Muscle of arm (tissue), 14 donors: ENCODE data around the gene SACS. TPM values are rescaled to one million over a fixed set of nuclear protein-coding genes. Genes with fewer than 3 reads are reported as not detected.

ENCODE experiments used
- DNase-seq: peaks from one replicate; pipeline ENCODE4 v3.0.0-alpha.2; 2013
- long read RNA-seq, 11 donors: transcript quantifications; one replicate each; lab custom pipeline, GENCODE V29; 2026
- polyA plus RNA-seq, 12 donors: library from polyadenylated mRNA; unstranded; fragments of 120-200 nt; gene quantifications; one replicate each; pipeline ENCODE4 v1.2.1, GENCODE V29; 2013; ENCODE audit not compliant: insufficient read length in 12 of 12

The SACS gene, protein sequence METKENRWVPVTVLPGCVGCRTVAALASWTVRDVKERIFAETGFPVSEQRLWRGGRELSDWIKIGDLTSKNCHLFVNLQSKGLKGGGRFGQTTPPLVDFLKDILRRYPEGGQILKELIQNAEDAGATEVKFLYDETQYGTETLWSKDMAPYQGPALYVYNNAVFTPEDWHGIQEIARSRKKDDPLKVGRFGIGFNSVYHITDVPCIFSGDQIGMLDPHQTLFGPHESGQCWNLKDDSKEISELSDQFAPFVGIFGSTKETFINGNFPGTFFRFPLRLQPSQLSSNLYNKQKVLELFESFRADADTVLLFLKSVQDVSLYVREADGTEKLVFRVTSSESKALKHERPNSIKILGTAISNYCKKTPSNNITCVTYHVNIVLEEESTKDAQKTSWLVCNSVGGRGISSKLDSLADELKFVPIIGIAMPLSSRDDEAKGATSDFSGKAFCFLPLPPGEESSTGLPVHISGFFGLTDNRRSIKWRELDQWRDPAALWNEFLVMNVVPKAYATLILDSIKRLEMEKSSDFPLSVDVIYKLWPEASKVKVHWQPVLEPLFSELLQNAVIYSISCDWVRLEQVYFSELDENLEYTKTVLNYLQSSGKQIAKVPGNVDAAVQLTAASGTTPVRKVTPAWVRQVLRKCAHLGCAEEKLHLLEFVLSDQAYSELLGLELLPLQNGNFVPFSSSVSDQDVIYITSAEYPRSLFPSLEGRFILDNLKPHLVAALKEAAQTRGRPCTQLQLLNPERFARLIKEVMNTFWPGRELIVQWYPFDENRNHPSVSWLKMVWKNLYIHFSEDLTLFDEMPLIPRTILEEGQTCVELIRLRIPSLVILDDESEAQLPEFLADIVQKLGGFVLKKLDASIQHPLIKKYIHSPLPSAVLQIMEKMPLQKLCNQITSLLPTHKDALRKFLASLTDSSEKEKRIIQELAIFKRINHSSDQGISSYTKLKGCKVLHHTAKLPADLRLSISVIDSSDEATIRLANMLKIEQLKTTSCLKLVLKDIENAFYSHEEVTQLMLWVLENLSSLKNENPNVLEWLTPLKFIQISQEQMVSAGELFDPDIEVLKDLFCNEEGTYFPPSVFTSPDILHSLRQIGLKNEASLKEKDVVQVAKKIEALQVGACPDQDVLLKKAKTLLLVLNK (N-terminal part only)
- polyA plus RNA-seq = 10 to 100 TPM; 22.9 to 75.7 (median 54.4) TPM
- long read RNA-seq, donor 1, partial matches to known transcripts = 0 of 1 reads
- long read RNA-seq, donor 1, other reads (novel, unspliced or antisense) = 0 of 1 reads
- long read RNA-seq, donor 2, full-length matches to known transcripts = 2 of 30 reads
- long read RNA-seq, donor 2, partial matches to known transcripts = 28 of 30 reads
- long read RNA-seq, donor 2, other reads (novel, unspliced or antisense) = 0 of 30 reads
- long read RNA-seq, donor 3, full-length matches to known transcripts = 1 of 1 reads
- long read RNA-seq, donor 3, partial matches to known transcripts = 0 of 1 reads
- long read RNA-seq, donor 3, other reads (novel, unspliced or antisense) = 0 of 1 reads
- long read RNA-seq, donor 4 = 0 reads
- long read RNA-seq, donor 5, partial matches to known transcripts = 26 of 31 reads
- long read RNA-seq, donor 5, other reads (novel, unspliced or antisense) = 5 of 31 reads
- long read RNA-seq, donor 6, partial matches to known transcripts = 0 of 2 reads
- long read RNA-seq, donor 6, other reads (novel, unspliced or antisense) = 0 of 2 reads
- long read RNA-seq, donor 7, partial matches to known transcripts = 0 of 2 reads
- long read RNA-seq, donor 7, other reads (novel, unspliced or antisense) = 0 of 2 reads
- long read RNA-seq, donor 8, full-length matches to known transcripts = 2 of 15 reads
- long read RNA-seq, donor 8, partial matches to known transcripts = 13 of 15 reads
- long read RNA-seq, donor 8, other reads (novel, unspliced or antisense) = 0 of 15 reads
- long read RNA-seq, donor 9, partial matches to known transcripts = 5 of 6 reads
- long read RNA-seq, donor 9, other reads (novel, unspliced or antisense) = 0 of 6 reads
- long read RNA-seq, donor 10, full-length matches to known transcripts = 1 of 7 reads
- long read RNA-seq, donor 10, partial matches to known transcripts = 6 of 7 reads
- long read RNA-seq, donor 10, other reads (novel, unspliced or antisense) = 0 of 7 reads
- long read RNA-seq, donor 11, partial matches to known transcripts = 22 of 29 reads
- long read RNA-seq, donor 11, other reads (novel, unspliced or antisense) = 5 of 29 reads

DNA sequence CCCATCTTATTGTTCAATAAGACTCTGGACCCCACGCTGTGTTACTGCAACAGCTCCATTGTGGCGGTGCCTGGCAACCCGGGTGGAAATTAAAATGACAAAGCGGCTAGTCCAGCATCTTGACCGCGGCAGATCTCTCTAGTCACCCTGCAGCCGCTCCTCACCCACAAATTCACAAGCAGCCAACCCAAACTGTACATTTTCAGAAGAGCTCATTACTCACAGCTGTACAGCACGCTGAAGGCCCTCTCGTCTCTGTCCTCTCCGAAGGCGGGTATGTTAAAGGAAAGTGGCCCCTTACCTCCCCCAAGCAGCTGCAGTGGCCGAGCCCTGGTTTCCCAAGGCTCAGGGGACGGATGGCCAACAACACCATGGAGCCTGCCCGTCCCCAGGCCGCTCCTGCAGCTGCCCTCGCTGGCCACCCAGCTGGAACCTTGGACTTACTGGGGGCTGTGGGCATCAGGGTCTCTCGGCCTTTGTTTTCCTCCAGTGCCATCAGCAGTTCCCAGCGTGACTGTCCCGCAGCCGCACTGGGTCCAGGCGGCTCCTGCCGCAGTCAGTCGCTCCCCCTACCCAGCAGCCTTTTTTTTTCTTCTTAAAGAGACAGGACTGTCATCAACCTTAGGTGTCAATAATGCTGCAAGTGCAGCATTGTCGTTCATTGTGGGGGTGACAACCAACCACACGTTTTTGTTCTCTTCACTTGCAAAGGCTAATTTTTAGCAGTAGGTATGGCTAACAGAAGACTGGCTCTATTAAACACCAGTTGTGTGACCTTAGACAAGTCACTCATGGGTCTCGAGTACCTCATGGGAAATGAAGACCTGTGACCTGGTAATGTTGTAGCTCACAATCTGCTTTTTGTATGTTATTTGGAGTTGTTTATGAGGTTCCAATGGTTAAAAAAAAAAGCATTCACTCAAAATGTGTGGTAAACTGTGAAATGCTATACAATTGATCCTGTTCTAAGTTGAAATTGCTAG lies at the start of gene SACS:
SACS (minus strand) TSS at position 532 of the 983 bp plus-strand sequence. CDS start 22,463 bp downstream, outside the sequence.
- DNase-seq = peak; percentile 29

DNA sequence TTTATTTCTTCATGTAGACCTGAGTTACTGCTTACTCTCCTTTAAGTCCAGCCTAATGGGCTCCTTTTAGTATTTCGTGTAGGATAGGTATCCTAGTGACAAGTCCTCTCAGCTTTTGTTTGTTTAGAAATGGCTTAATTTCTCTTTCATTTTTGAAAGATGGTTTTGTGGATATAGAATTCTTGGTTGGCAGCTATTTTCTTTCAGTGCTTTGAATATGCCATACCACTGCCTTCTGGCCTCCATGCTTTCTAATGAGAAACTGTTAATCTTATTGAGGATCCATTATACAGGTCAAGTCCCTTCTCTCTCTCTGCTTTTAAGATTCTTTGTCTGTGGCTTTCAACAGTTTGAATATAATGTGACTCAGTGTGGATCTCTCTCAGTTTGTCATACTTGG lies 46.8 kb upstream of the SACS start:
- DNase-seq = no peak

DNA sequence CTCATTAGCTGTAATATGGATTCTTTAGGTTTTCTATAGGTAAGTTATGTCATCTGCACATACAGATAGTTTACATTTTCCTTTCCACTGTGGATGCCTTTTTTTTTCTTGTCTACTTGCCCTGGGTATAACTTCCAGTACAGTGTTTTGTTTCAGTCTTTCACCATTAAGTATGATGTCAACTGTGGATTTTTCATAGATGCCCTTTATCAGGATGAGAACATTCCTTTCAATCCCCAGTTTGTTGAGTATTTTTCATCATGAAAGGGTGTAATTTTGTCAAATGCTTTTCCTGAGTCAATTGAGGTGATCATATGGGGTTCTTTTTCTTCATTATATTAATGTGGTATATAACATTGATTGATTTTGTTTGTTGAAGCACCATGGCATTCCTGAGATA lies 43.6 kb upstream of the SACS start:
- no peak for DNase-seq

DNA sequence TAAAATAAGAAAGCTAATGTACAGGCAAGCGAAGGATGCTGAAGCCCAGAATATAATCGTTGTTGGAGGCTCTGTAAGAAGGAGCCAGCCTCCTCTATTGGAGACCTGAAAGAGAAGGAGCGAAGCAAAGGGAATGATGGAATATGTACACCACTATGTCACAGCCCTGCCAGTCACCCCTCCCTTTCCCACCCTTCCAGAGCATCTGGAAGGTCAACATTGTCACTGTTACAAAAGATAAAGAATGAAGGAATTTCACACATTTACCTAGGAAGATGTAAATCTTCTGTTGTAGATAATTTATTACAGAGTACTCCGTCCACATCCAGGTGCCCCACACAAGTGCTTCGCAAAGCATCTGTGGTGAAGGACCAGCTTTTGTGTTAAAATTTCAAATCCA lies 39.7 kb upstream of the SACS start:
- DNase-seq = no peak

DNA sequence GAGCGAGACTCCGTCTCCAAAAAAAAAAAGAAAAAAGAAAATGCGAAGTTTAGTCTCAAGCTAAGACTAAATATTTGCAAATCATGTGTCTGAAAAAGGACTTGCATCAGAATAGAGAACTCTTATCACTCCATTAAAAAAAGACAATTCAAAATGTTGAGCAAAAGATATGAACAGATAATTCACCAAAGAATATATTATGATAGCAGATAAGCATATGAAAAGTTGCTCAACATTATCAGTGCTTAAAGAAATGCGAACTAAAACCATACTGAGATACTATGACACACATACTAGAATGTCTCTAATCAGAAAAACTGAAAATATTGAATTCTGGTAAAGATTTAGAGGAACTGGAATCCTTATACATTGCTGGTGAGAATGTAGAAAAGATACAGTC lies 38.7 kb upstream of the SACS start:
- no peak for DNase-seq

DNA sequence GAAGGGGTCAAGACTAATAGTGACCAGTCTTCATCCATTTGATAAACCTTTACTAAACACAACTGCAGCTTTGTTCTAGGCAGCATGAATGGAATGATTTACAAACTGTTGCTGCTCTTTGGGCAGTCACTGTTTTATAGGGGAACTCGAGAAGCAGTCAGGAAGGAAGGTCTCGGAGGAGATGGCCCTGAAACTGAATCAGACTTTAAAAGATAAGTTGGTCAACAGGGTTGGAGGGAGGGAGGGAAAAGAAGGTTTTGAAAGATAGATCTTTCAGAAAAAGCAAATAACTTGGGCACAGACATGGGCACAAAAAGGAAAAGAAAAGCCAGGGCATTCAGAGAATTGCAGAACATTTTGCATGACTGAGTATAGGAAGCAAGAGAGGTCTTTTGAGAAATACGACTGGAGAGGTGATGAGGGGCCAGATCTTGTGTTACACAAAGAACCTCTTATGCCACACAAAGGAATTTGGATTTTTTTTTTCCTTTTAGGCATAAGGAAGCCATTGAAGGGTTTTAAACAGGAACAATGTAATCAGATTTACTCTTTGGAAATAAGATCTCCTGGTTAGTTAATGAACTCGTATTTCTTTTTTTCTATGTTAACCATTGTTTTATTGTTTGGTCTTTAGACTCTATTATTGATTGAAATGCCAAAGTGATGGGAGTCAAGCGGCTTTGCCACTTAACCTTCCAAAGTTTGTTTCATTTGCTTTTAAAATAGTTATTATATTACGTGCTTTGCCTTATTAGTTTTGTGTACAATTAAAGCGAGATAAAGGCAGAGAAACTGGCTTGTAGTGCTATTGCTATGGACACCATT lies 37.5 kb upstream of the SACS start:
- no peak for DNase-seq

DNA sequence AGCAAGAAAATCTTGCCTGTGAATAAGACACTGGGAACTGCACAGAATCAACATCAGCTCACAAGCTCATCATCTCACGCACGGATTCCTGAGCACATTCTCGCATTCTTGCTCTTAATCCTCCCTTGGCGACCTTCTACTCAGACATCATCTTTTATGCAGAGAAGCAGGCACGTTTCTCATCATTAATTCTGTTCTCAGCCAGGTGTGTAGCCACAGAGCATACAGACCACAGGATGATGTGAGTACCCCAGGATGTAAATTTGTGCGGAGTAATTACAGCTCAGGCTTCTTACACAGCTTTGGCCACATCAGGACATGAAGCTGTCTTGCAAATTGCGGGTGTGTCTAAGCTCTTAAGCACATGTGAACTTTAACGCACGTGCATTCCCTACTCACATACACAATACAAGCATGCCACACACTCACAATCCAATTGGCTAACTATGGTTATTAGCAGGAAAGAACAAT lies 36.5 kb upstream of the SACS start:
- DNase-seq = no peak

DNA sequence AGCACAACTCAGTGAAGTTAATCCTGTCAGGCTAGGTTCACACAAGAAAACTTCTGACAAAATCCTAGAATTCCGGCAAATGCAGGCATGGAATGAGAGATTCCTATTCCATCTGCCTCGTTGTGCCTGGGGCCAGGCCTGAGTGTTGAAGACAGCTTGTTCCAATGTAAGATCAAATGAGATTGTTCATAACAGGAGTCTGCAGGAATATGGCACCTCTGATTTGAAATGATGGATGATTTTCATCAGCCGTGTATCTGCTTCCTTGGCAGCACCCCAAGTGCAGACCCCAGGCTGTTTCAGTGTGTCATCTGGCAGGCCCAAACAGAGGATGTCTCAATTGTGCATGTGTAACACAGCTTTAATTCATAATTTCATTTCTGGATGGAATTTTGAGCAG lies 35.3 kb upstream of the SACS start:
- DNase-seq = no peak

DNA sequence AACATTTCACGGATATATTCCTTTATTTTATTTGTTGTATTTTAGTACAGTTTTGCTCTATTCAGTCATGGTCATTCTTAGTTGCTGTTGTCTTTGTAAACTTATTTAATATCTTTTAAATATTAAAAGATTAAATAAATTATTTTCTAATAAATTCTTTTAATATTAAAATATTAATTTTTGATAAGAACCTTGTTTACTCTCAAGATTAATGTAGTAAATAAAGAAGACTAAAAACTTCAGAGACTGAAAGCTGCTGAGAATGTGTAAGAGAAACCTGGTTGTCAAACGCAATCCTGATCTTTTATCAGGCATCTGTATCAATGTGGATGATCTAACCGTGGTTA lies 34.4 kb upstream of the SACS start:
- DNase-seq = no peak

DNA sequence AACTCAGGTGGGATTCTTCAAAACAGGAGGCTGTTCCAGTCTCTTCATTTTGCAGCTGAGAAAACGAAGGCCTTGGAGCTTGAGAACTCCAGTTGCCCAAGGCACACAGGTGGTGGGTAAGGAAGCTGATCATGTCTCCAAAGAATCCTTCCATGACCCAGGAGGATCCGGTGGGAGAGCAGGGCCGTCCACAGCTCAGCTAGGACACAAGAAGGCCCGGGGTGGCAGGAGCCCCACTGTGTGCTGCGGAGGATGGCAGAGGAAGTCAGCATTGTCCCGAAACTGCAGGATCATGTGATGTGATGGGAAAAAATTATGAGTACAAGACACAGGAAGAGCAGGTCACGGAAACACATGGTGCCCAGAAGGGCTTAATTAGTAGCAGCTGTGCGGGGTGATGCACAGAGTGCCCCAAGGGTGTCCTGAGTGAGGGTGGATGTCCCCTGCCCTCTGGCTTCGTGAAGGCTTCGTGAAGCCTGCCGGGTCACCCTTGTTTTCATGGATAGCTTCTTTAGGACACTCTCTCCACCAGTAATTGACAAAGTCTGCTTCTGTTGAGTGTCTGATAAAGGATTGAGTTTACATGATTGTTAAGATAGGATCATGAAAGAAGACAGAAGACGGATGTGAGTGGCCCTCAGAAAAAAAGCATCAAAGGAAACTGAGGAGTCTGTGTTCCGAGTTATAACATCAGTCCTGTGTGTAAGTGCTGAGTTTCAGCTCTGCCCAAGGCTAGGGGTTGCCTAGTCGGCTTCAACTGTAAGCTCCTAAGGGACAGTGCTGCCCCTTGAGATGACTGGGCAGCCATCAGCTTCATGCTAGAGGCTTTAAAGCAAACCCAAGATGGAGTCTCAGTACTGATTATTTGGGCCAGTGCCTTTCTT lies 33.8 kb upstream of the SACS start:
- no peak for DNase-seq

DNA sequence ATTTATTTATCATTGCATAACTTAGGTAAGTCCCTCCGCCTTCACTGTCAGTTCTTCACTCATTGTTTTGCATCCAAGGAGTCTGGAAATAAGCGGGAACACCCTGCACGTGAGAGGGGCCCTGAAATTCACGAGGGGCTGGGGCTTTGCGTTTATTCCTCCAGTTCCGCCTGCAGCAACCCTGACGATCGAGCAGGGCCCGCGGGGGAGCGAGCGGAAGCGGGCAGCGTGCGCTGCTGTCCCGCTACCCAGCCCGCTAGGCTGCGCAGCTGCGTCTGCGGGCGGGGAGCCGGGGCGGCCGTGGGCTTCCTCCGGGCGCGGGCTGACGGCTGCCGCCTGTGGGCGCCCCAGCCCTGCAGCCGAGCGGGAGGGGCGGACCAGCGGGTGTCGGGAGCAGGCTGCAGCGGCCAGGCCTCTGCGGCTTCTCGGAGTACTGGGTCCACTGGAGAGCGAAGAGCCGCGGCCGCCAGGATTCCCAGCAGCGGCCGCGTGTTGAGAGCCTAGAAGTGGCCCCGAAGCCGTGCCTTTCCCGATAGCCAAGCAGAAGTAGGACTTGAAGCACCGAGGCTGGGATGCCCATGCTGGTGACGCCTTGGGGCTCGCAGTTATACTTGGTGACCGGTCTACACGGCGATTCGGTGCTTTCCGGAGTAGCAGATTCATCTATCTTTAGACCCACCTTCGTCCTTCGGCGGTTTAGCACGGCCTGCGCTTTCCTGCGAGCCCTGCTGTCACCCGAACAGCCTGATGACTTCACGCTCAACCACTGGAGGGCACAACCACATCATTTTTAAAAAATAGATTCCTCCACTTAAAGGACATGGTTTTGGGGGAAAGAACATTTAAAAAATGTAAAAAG lies 32.9 kb upstream of the SACS start:
- peak; percentile 85 for DNase-seq

DNA sequence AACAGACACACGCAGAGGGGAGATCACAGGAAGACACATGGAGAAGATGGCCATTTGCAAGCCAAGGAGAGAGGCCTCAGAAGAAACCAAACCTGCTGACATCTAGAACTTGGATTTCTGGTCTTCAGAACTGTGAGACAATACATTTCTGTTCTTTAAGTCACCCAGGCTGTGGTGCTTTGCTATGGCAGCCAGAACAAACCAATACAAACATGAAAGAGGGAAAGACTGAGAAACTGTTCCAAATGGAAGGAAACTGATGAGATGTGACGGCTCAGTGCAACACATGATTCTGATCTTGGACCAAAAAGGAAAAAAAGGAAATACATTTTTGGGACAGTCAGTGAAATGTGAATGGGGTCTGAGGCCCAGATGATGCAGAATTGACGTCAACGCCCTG lies 30.2 kb upstream of the SACS start:
- no peak for DNase-seq

DNA sequence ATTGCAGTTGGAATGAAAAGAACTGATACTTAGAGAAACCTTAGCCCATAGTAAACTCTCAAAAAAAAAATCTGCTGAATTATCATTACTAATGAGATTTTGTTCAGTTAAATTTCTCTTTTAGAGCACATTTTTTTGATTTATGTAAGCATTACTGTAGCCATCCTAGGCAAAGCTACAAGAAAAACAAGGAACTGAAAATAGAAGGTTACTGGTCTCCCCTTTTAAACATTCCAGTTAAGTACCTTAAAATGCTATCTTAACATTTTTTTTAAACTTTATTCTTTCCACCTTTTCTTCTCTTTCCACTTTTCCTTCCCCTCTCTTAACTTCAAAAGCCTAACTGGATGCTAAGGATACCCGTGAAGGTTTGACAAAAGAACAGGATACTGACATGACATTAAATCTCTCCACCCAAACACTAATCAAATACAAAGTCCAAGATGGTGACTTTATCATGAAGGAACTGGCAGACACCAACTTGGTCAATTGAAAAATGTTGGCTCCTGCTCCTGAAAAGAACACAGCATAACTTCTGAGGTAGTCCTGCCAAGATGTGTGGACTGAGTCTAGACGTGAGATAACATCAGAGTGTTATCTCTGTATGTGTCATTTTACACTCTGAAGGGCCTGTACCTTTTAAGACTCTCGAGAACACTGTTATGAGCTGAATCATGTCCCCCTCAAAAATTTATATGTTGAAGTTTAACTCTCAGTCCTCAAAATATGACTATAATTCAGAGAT lies 29.5 kb upstream of the SACS start:
- DNase-seq = no peak

DNA sequence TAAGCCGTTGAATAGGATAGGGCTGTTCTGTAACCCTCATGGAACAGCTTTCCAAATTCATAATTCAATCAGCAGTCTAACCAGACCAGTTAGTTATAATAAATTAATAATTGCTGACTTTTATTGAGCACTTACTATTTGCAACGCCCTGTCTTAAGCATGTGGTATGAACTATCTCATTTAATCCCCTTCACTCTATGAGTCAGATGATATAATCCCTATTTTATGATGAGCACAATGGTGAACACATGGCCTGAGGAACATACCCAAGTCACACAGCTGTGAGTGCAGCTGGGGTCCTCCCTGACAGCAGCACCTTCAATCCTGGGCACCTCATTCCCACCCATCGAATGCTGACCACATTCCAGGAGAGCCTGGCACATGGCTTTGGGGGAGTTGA lies 28.0 kb upstream of the SACS start:
- DNase-seq = no peak

DNA sequence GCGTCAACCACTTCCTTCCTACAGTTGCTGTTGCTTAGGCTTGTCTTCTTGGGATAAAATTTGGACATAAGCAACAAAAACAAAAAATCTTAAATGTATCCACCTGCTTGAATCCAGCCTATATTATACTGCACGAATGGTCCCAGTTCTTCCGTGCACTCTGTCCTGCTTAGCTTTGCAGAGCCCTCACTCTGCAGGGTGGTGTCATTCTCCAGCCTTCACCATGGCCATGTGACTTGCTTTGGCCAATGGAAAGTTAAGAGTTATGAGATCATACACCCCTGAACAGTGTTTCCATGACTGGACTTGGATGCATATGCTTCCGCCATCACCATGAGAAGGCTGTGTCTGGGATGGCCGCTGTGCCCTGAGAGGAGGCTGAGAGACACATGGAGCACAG lies 27.4 kb upstream of the SACS start:
- DNase-seq = no peak
